GM08714 (cell line): ENCODE results near the gene CRAT.

Experiments used
- H3K4me3 ChIP-seq: fragments of 200-500 bp; sonication (Bioruptor generic); 2 replicates; pipeline ENCODE4 v1.5.1; 2014; ENCODE audit warnings: mild to moderate bottlenecking, low read length, inconsistent platforms
- ZNF274 ChIP-seq: IDR thresholded peaks from 2 replicates; pipeline ENCODE4 v1.6.1; 2012; ENCODE audit warnings: mild to moderate bottlenecking, low read depth, low read length

The CRAT gene

GRCh38 chr9:129109537-129109903 is 1.1 kb downstream of the CRAT start:
- H3K4me3 ChIP-seq: no peak overlapping the region
- no peak for TF ChIP-seq ZNF274

DNA sequence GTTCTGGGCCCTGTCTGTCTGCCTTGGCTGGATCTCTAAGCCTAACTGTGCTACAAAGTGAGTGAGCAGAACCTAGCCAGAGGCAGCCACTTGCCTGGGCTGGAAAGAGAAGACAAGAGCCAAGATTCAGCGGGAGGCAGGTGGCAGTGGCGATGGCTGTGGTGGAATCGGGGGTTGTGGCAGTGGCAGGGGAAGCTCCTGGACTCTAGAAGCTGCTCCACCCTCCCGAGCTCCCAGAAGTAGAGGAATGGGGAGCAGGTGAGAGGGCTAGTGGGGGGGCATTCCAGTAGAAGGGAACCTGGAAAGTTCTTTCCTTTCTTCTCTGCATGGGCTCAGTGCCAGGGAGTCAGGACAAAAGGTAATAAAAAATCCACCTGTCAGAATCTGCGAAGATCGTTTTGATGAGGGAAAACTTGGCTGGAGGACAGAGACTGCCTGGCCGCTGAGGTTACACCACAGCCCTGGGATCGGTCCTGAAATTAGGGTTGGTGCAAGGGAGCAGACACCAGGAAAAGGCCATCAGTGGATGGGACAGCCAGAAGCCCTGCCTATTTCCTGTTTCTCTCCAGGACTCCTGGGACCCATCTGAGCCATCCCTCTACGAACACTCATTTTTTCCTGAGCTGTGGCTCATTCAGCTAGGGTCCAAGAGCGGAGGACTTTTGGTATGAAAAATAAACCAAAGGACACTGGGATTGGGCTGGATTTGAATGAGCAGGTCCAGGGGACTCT is 1.6 kb downstream of the CRAT start:
- TF ChIP-seq ZNF274: no peak
- H3K4me3 ChIP-seq: no peak overlapping the region

DNA sequence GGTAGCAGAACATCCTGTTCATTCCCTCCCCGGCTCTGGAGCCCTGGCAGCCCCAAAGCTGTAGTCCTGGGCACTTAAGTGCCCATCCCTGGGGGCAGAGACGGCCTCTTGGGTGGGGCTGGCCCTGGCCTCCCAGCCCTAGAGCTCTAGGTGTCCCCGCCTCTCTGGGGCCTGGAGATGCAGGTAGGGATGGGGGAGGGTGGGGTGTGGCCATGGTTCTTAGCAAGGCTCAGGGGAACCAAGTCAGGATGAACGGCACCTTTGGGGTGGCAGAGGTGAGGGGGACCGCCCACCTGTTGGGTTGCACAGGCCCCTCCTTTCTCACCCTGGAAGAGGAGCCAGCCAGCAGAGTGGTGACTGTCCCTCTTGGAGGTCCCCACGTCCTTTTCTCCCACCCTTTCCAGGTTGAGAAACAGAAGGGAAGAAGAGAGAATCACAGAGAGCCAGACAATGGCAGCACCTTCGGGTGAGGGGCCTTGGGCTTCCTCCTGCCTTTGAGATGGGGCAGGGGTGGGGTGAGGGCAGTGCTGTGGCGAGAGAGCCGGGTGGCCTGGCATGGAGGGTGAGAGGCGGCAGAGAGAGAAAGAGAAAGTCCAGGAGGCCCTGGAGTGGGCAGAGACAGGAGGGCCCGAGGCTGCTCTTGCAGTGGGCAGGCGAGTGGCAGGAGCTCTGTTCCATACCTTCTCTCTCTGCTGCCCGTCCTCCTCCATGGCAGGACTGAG is 2.3 kb downstream of the CRAT start:
- TF ChIP-seq ZNF274: no peak

DNA sequence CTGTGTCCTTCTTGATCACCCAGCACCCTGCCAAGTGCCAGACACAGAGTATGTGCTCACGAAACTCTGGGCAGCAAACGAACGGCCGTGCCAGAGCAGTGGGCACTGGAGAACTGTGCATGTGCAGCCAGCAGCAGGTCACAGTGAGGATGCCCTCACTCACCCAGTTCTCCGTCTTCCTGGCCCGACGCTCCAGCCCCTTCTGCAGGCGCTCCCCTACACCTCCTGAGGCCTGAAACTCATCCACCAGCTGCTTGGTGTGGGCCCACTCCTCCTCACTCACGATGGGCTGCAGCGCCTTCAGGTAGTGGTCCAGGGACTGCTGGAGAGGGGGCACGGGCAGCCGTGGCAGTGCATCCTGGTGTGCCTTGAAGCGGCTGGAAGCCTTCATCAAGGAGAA is 2.9 kb downstream of the CRAT start:
- TF ChIP-seq ZNF274: no peak
- no peak overlapping the region for H3K4me3 ChIP-seq

More for the DNA sequence above, 2.3 kb downstream of the CRAT start:
- H3K4me3 ChIP-seq: no peak overlapping the region

- TF ChIP-seq ZNF274: no peak
- no peak overlapping the region for H3K4me3 ChIP-seq
These were observed 4.5 kb downstream of the CRAT start for GRCh38 chr9:129105857-129106694.

GRCh38 chr9:129104051-129104450 is 6.5 kb downstream of the CRAT start:
- H3K4me3 ChIP-seq: no peak overlapping the region
- TF ChIP-seq ZNF274: no peak

GRCh38 chr9:129103595-129103965 is 7.0 kb downstream of the CRAT start:
- TF ChIP-seq ZNF274: no peak
- no peak overlapping the region for H3K4me3 ChIP-seq

- TF ChIP-seq ZNF274: no peak
- H3K4me3 ChIP-seq: no peak overlapping the region
These were observed 7.6 kb downstream of the CRAT start for GRCh38 chr9:129102791-129103594.

DNA sequence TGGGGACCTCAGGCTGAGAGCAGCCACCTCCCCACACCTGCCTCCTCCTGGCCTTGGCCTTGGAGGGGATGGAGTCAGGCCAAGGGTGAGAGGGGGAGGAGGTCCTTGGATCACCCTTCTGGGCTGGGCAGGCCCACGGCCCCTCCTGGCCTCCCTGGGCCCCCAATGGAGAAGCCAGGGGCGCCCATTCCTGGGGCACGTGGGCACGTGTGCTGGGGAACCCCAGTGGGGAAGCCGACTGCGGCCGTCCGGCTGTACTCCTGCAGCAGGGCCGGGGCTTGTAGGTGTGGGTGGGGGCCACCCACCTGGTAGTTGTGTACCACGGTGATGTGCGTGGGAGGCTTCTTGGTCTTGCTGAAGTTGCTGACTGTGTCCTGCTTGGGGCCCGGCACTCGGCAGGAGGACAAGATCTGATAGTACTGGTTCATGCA is 8.5 kb downstream of the CRAT start:
- no peak for TF ChIP-seq ZNF274
- no peak overlapping the region for H3K4me3 ChIP-seq

- H3K4me3 ChIP-seq: no peak overlapping the region
- TF ChIP-seq ZNF274: no peak
These were observed 9.3 kb downstream of the CRAT start for GRCh38 chr9:129101279-129101678.

DNA sequence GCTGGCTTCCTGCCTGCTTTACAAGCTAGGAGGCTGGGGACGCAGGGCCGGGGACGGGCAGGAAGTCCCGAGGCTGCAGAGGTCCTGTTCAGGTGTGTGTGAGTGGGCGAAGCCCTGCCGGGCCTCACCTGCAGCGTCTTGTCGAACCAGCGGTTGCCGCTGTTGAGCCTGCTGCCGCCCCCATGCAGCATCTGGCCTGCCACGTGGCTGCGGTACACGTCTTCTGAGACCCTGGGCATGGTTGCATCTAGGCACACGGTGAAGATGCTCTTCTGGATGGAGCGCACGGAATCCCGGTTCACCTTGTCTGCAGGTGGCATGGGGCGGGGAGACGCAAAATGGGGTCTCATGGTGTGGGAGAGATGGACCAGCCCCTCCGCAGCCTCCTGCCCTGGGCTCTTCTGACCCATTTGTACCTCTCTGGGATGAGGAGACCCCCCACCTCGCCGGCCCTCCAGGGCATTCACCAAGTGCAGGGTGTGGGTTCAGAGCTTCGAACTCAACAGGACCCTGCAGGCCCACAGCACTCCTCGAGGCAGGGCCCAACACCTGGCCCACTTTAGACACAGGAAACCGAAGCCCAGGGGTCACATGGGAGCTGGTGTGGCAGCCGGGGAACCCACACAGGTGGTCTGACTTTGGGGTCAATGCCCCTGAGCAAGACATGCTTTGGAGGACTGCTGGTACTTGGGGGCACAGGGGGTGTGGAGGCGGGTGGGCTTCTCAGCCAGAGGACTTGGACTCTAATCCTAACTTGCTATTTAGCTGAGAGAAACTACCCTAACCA is 10.0 kb downstream of the CRAT start:
- TF ChIP-seq ZNF274: no peak
- H3K4me3 ChIP-seq: no peak overlapping the region

DNA sequence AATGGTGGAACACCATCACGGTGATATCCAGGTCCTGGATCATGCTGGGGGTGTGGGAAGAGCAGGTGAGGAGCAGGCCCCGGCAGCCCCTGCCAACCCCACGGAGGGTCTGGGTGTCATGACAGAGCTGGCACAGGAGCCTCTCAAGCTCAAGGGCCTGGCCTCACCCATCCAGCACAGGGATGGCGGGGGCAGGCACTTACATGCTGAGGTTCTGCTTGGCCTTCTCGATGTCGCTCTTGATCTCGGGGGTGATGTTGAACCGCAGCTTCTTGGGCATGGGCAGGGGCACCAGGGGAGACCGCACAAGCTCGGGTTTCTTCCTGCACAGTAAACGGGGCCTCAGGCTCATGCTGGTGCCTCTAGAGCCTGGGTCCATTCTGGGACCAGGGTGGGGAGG is 12.3 kb downstream of the CRAT start:
- no peak for TF ChIP-seq ZNF274
- no peak overlapping the region for H3K4me3 ChIP-seq

DNA sequence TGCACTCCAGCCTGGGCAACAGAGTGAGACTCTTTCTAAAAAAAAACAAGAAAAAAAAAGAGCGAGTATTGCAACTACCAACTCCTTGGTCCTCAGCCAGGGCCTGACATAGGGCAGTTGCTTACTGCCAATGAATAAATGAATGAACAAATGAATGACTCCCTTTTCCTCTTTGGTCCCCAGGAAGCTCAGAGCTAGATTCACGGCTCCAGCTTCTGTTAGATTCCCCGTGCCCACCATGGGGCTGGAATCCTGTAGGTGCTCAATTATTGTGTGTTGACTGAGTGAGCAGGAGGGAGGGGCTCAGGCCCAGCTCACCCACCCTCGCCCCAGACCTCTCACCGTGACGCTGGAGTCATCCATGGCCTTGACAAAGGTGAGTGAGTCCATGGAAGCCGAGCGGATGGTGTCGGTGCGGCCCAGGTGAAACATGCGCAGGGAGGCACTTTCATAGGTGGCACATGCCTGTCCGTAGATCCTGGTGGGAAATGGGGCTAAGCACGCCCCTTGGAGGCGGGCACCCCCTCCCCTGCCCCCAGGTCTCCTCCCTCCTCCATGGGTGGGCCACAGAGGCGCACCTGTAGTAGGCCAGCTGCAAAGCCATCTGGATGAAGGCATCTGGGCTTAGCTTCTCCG is 12.8 kb downstream of the CRAT start:
- no peak overlapping the region for H3K4me3 ChIP-seq
- no peak for TF ChIP-seq ZNF274
